ENCODE measurements around the gene WDR82. TPM values are rescaled to one million over a fixed set of nuclear protein-coding genes. Genes with fewer than 3 reads are reported as not detected.

Gene WDR82
- total RNA-seq, 4 donors from 2014 or later = 49.5 to 60.3 (median 56.3) TPM

DNA sequence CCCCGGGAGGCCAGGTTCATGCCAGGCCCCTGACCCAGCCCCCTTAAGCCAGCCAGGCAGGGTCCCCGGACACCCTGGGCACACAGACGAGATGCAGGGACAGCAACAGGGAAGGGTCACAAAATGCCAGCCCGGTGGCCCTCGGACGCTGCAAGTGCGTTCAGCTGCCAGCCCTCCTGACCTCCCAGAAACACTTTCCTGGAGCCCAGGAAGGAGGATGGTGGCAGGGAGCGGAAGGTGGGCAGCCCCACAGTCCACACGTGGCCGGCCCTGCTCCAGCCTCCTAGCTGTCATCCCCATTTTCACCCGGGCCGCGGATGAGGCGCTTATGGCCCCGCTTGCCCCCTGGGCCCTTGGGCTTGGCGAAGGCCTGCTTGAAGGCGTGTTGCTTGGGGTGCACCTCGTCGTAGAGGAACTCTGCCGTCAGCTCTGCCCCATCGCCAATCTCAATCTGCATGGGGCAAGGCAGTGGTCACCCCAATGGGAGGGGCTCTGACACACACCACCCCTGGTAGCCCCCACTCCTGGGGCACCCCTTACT lies 49.6 kb downstream of the WDR82 start:
- intact Hi-C loops (cut with DNase I; ENCODE audit: low total_unique reads) = loop anchor here (5.0 kb wide), 1 partner anchor 113 kb away; no protein-coding TSS in a partner anchor
- DNase-seq (ENCODE audit: low spot score in 2 of 2) = no peak
- H3K4me3 ChIP-seq (ENCODE audit: low read depth, poor library complexity, severe bottlenecking) = no peak overlapping the region
- 89 to 90% methylated on average over 18 to 20 of the region's 21 CpGs for WGBS, 2 donors
- TF ChIP-seq CTCF (IDR thresholded peaks at IDR 0.05) = no peak
- TF ChIP-seq POLR2A (IDR thresholded peaks at IDR 0.05) = no peak

DNA sequence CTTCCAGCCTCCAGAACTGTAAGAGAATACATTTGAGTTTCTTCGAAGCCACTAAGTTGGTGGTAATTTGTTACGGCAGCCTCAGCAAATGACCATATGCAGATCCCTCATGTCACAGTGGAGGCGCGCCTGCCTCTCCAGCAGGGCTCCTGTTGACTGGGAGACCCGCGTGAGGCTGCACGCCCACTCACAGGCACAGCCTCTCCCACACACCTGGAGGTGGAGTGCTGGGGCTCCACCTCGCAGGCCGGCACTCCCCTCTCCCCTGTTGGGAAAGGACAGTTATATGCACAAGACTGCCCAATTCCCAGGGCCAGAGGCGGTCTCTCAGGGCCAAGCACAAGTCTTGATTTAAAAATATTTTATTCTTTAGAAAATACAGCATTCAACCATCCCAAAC lies 50.2 kb downstream of the WDR82 start:
- no peak for DNase-seq (ENCODE audit: low spot score in 2 of 2)
- intact Hi-C loops (cut with DNase I; ENCODE audit: low total_unique reads) = loop anchor here (5.0 kb wide), 1 partner anchor 114 kb away; no protein-coding TSS in a partner anchor
- no peak overlapping the region for H3K4me3 ChIP-seq (ENCODE audit: low read depth, poor library complexity, severe bottlenecking)
- TF ChIP-seq POLR2A (IDR thresholded peaks at IDR 0.05) (no peak), CTCF (IDR thresholded peaks at IDR 0.05) (no peak)
- 81 to 88% methylated on average over 10 of the region's 10 CpGs for WGBS, 2 donors

DNA sequence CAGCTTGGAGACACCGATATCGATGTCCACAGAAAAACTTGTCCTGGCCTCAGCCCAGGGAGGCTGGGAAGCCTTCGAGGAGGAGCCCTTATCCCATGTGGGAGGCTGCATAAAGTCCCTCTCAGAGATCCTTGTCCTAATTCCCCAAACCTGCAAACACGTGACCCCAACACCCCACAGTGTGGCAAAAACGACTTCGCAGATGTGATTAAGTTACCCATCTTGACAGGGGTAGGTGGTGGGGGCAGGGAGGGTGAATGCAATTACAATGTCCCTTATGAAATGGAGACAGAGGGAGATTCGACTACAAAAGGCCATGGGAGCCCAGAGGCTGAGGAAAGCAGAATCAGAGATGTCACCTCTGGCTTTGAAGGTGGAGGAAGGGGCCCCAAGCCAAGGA lies 50.7 kb downstream of the WDR82 start:
- no peak overlapping the region for H3K4me3 ChIP-seq (ENCODE audit: low read depth, poor library complexity, severe bottlenecking)
- DNase-seq (ENCODE audit: low spot score in 2 of 2) = no peak
- intact Hi-C loops (cut with DNase I; ENCODE audit: low total_unique reads) = loop anchor here (5.0 kb wide), 1 partner anchor 115 kb away; no protein-coding TSS in a partner anchor
- 77 to 80% methylated on average over 7 of the region's 7 CpGs for WGBS, 2 donors
- TF ChIP-seq POLR2A (IDR thresholded peaks at IDR 0.05) = no peak
- no peak for TF ChIP-seq CTCF (IDR thresholded peaks at IDR 0.05)

GRCh38 chr3:52227117-52227516 lies 51.3 kb downstream of the WDR82 start:
- TF ChIP-seq POLR2A (IDR thresholded peaks at IDR 0.05) = no peak
- no peak for TF ChIP-seq CTCF (IDR thresholded peaks at IDR 0.05)
- intact Hi-C loops (cut with DNase I; ENCODE audit: low total_unique reads) = loop anchor here (5.0 kb wide), 1 partner anchor 115 kb away; no protein-coding TSS in a partner anchor
- H3K4me3 ChIP-seq (ENCODE audit: low read depth, poor library complexity, severe bottlenecking) = no peak overlapping the region
- no peak for DNase-seq (ENCODE audit: low spot score in 2 of 2)
- 84% methylated on average over 4 of the region's 4 CpGs for WGBS, 2 donors

DNA sequence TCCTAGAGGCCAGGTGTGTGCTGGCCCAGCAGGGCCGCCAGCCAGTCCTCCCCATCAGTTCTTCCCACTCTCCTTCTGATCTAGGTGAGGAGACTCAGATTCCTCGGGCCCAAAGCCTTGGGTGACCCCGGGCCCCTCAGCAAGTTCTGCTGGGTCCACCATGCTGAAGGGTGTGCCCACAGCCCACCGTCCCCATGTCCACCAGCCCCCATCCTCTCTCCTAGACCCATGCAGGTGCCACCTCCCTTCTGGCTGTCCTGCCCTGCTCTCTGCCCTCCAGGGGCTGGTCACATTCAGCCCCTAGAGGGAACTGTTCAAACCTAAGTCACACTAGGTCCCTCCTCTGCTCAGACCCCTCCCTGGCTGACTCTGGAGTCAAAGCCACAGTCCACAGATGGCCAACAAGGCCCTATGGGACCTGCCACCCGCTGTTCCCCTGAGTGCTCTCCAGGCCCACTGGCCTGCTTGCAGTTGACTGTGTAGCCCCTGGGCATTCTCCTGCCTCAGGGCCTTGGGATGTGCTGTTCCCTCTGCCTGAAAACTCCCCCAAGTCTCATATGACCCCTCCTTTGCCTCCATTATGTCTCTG lies 52.1 kb downstream of the WDR82 start:
- TF ChIP-seq CTCF (IDR thresholded peaks at IDR 0.05) (no peak), POLR2A (IDR thresholded peaks at IDR 0.05) (no peak)
- H3K4me3 ChIP-seq (ENCODE audit: low read depth, poor library complexity, severe bottlenecking) = no peak overlapping the region
- intact Hi-C loops (cut with DNase I; ENCODE audit: low total_unique reads) = loop anchor here (5.0 kb wide), 1 partner anchor 116 kb away; no protein-coding TSS in a partner anchor
- no peak for DNase-seq (ENCODE audit: low spot score in 2 of 2)
- WGBS, 2 donors = 83 to 84% methylated on average over 5 of the region's 5 CpGs
